CD4-positive, alpha-beta T cell treated with Interleukin-15 for 1 hour (primary cell): ENCODE data around the gene CHKA.
A peak's percentile ranks its signal among the peaks of the same experiment; 100 is the strongest.

ENCODE experiments used
- DNase-seq: peaks from one replicate; pipeline ENCODE4 v3.0.0-alpha.2; 2020

The CHKA gene

DNA sequence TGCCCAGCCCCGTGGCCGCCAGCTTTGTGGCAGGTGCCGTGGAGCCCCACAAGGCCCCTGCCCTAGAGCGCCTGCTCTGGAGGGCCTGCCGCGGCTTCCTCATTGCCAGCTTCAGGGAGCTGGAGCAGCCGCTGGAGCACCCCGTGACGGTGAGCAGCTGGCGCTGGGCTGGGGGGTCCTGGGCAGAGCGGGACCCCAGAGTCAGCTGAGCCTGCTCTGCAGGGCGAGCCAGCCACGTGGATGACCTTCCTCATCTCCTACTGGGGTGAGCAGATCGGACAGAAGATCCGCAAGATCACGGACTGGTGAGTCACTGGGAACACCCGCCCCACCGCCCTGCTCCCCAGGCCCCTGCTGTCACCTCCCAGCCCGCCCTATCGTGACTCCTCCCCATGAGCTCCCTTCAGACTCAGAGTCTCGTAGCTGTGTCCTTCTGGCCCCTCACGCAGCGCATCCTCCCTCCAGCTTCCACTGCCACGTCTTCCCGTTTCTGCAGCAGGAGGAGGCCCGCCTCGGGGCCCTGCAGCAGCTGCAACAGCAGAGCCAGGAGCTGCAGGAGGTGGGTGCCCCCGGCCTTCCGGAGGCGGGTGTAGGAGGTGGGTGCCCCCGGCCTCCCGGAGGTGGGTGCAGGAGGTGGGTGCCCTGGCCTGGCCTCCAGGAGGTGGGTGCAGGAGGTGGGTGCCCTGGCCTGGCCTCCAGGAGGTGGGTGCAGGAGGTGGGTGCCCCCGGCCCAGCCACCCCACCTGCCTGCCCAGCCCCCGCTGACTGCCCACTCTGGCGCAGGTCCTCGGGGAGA lies 77.6 kb downstream of the CHKA start:
- no peak for DNase-seq

DNA sequence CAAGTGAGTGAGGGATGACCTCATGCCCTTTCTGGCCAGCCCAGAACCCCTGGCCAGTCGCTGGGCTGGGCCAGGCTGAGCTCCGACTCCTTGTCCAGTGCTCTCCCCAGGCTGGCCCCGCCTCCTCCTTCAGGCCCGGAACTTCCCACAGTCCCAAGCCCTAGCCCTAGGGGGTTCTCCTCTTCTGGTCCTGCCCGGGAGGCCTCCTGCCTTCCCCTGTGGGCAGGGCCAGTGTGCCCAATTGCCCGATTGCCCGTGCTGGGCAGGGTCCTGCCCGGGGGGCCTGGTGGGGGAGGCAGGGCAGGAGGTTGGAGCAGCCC lies 78.2 kb downstream of the CHKA start:
- DNase-seq, result no peak

DNA sequence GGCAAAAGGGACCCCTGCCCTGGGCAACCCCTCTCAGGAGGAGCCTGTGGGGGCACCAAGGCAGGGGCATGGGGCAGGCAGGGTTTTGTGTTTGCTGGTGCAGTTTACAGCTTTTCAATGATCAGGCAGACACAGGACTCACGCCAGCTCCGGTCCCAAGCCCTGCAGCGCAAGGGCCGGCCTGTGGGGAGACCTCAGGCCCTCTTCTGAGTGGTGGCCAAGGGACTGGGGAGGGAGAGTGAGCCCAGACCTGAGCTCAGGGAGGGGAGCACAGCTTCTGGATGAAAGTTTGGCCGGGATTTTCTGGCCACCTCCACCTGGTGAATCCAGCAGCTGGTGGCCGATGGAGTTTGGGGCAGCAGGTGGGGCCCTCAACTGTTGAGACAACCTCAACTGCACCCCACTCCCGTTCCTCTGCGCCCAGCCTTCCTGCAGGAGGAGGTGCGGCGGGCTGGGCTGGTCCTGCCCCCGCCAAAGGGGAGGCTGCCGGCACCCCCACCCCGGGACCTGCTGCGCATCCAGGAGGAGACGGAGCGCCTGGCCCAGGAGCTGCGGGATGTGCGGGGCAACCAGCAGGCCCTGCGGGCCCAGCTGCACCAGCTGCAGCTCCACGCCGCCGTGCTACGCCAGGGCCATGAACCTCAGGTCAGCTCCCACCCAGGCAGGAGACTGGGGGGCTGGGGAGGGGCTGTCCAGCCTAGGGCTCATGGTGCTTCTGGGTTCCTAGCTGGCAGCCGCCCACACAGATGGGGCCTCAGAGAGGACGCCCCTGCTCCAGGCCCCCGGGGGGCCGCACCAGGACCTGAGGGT lies 78.8 kb downstream of the CHKA start:
- no peak for DNase-seq

GRCh38 chr11:68041617-68042218 lies 79.5 kb downstream of the CHKA start:
- no peak for DNase-seq

- DNase-seq, result no peak
These were observed 80.1 kb downstream of the CHKA start for GRCh38 chr11:68040957-68041591.

DNA sequence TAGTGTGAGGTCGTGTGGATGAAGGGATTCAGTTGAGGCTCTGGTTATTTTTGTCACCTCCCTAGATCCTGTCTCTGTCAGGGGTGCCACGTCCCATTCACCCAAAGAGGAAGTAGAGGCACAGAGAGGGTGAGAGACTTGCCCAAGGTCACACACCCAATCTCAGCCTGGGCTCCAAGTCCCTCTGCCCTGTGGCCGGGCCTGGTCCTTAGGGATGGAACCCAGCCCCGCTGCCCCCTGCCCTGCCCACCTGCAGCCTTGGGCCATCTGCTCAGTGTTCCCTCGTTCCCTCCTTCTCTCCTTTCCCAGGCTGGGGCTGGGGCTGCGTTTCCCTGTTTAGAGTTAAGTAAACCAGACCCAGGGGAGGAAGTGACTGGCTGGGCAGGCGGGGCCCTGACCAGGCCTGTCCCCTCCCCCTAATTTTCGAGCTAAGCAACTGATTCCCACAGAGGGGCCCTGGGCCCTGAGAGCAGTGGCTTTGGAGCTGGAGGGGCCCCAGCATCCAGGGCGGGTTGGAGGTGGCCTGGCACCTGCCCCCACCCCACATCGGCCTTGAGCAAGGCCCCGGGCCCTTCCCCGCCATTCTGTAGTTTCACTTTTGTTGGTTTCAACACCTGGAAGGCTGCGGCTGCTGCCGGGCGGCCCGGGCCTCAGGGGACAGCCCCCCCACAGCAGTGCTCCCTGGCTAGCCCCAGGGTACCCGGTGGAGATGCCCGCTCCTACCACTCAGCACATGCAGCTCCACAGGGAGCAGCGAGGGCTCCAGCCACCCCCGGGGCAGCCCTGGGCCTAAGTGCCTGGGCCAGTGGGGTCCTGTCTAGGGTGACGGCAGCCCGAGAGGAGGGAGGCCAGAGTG lies 80.9 kb downstream of the CHKA start:
- peak; percentile 56 for DNase-seq

DNA sequence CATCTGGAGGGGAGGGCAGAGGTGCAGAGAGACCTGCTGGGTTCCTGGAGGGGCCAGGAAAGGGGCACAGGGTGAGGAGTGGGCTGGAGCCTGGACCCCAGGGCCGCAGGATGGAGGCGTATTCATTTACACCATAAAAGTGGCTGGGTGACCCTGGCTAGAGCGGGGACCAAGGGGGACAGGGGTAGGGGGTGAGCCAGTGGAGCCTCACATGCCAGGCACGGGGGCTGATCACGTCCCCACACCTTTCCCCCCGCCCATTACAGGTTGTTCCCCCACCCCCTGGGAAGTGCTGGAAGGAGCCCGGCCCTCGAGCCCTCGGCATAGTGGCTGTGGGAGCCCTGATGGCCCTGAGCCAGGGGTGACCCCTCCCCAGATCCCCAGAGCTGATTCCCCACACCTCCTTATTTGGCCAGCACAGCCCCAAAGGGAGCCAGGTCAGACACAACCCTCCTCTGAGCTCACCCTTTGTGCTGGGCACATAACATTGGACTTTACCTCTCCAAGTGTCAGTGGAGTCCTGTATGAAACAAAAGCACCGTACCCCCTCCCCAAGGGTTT lies 81.6 kb downstream of the CHKA start:
- DNase-seq, result no peak

GRCh38 chr11:68038718-68039525 lies 82.3 kb downstream of the CHKA start, which contains the start of gene TCIRG1:
TCIRG1 (plus strand) TSS chr11:68039025; CDS start chr11:68041272, 2,247 bp downstream.
- peak; percentile 68 for DNase-seq

- DNase-seq, result no peak
These were observed 82.9 kb downstream of the CHKA start for GRCh38 chr11:68038226-68038717.

DNA sequence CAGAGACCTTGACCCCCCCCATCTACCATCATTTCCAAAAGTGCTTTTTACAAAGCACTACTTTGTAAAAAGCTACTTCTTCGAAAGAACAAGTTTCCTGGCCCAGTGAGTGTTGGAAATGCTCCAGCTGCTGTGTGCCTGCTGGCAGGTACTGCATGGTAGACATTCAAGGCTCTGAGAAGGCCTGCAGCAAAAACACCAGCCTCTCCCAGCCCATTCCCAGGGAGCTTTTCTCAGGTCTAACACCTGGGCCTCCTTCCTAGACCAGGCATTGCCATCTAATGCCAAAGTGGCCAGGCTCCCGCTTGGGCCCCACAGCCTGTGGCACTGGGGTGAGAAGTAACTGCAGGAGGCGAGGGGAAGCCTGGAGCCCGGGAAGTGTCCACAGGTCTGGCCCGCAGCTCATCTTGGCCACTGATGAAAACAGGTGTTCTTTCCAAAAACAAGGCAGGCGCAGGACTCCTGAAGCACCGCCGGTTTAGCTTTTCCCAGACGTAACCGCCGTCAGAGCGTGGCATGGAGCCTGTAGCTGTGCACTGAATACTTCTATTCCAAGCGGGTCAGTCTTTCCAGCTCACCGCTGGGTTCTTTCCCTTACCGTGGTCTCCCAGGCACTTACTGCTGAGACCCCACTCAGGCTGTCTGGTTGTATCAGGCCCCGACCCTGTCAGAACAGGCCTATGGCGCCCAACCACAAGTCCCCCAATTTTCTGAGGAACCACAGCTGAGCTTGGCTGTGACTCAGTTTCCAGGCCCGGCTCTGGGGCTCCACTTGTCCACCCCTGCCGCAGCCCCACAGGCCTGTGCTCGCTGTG lies 83.6 kb downstream of the CHKA start:
- DNase-seq, result no peak

DNA sequence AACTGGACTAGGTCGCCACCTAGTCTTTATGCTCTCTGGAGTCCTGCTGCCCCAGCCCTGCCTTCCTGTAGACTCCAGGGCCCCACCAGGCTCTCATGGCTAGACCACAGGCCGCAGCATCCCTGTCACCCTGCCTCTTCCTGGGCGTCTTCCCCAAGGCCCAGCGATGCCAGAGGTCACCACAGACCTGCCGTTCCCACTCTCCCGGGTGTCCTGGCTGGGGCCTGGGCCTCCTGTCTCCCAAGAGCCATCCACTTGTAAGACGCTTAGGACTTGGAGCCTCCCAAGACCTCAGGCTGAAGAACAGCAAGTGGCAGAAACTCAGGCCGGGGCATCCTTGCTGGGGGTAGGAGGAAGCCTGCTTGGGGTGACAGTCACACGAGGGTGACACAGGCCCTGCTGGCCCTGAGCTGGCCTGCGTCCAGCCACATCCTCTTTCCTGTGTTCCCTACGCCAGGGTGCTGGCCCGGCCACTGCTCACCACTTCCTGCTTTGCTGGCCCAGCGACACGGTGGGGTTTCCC lies 84.4 kb downstream of the CHKA start:
- DNase-seq, result peak; percentile 80

GRCh38 chr11:68036141-68036716 lies 85.0 kb downstream of the CHKA start:
- DNase-seq, result peak; percentile 41

GRCh38 chr11:68035266-68035876 lies 85.8 kb downstream of the CHKA start:
- DNase-seq, result no peak

DNA sequence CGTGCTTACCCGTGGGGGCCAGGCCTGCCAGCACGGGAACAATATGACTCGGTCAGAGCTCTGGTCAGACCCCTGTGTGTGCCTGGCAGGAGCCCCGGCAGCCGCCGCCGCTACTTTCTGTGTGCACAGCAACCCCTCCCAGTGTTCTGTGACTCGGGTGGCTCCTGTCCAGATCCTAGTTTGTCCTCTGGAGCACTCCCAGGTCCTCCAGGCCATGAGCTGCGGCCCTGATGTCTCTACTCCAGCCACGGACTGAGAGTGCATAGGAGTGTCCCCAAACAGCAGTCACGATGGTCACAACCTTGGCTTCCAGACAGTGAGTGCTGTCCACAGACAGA lies 87.5 kb downstream of the CHKA start:
- DNase-seq, result no peak

GRCh38 chr11:68032997-68033707 lies 88.0 kb downstream of the CHKA start:
- DNase-seq, result no peak

DNA sequence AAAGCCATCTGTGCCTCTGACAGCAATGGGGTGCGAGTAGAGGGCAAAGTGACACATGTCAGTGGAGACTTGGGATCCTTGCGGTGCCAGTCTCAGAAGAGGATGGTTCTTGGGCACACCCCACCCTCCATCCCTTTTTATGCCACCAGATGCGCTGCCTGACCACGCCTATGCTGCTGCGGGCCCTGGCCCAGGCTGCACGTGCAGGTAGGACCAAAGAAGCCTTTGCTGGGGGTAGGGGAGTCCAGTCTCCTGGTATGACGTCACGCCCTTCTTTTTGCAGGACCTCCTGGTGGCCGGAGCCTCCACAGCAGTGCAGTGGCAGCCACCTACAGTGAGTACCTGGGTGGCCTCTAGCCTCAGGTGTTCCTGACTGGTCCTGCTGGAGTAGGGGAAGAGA lies 89.2 kb downstream of the CHKA start:
- DNase-seq, result no peak

DNA sequence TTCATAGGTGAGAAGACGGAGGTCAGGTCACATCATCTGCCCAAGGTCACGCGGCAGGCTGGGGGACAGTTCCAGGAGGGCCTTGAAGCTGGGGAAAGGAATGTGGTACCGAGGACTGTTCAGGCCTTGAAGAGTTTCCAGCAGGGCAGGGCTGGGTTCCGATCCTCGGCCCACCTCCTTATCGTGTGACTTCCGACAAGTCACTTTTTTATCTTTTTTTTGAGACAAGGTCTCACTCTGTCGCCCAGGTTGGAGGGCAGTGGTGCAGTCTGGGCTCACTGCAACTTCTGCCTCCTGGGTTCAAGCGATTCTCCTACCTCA lies 90.1 kb downstream of the CHKA start:
- DNase-seq, result no peak

- peak; percentile 98 for DNase-seq
These were observed 90.7 kb downstream of the CHKA start, which contains the start of gene NDUFS8 for GRCh38 chr11:68030318-68031143. NDUFS8 (plus strand) TSS chr11:68030681; CDS start chr11:68032152, 1,471 bp downstream.
